Stimulated activated CD8-positive, alpha-beta memory T cell treated with anti-CD3 and anti-CD28 coated beads, Interleukin-7, amount 100 ng/mL, for 1 hour (primary cell): ENCODE measurements around the gene HAND1.

Experiments used
- DNase-seq, 2 donors: peaks; one replicate each; pipeline ENCODE4 v3.0.0-alpha.2; 2020; ENCODE audit warnings: low read depth in 2 of 2

Gene HAND1

DNA sequence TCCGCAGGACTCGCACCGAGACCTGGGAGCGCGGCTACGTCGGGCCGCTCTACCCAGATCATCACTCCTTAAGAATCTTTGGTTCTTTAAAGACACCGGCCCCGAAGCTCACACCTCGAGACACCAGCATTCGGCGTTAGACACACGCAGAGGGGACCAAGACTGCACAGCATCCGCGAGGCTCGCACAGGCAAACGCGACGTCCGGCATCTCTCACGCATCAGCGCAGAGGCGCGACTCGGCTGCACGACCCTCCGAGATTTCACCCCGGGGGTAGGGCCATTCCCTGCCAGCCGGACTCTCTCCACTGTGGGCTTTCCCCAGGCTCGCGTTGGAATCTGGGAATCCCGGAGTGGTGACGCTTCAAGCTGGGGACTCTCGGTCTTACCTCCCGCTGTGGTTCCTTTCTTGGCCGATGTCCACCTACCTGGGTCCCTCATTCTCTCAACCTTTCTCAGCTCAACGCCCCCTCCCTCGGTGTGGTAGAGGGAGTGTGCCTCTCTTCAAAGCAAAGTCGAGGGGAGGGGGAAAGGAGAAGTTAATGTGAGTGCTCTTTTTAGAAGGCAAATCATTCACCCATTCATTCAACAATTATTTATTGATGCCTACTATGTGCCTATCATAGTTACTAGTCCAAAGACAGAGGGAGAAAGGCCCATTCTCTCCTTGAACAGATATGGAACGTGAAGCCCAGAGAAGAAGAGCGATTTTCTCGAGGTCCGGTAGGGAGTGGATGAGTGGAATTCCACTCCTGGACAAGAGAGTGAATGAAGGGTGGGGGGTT lies 1.3 kb upstream of the HAND1 start:
- no peak for DNase-seq

GRCh38 chr5:154478752-154479159 lies 729 bp upstream of the HAND1 start:
- DNase-seq: no peak

- no peak for DNase-seq
These were observed 424 bp downstream of the HAND1 start for GRCh38 chr5:154477382-154478223.

DNA sequence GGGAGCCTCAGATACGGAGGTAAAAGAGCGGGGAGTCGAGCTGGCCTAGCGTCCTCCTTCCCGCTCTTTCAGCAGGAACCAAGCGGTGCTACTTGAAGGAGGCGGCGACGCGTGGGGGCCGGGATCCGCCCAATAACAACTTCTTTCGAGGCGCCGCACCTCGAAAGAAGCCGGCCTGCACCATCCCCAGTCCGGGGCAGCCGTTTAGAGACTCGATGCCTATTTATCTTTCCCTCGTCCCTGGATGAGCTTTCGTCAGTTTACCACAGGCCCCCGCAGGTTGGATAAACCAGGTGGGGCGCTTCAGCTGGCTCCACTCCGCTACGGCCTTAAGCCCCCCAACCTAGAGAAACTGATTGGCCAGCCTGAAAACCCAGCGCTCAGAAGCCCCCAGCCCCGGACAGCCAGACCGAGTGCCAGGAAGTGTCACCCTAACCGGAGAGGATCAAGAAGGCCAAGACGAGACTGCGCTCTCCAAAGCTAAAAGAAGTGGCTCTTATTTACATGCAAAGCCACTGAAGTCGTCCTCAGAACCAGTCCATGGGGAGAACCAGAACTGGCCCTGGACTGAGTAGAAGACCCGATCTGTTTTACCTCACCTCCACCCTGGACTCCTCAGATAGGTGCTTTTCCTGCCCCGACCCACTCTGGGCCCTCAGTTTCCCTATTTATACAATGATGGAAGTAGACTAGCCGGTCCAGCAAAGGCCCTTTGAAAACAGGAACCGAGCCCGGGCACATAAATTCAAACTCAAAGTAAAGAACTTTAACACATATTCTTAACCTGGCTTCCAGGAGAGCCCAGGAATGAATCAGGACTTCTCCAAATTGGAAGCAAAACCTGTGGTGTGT lies 1.4 kb downstream of the HAND1 start:
- no peak for DNase-seq

- no peak for DNase-seq
These were observed 2.3 kb downstream of the HAND1 start for GRCh38 chr5:154475591-154476353.

DNA sequence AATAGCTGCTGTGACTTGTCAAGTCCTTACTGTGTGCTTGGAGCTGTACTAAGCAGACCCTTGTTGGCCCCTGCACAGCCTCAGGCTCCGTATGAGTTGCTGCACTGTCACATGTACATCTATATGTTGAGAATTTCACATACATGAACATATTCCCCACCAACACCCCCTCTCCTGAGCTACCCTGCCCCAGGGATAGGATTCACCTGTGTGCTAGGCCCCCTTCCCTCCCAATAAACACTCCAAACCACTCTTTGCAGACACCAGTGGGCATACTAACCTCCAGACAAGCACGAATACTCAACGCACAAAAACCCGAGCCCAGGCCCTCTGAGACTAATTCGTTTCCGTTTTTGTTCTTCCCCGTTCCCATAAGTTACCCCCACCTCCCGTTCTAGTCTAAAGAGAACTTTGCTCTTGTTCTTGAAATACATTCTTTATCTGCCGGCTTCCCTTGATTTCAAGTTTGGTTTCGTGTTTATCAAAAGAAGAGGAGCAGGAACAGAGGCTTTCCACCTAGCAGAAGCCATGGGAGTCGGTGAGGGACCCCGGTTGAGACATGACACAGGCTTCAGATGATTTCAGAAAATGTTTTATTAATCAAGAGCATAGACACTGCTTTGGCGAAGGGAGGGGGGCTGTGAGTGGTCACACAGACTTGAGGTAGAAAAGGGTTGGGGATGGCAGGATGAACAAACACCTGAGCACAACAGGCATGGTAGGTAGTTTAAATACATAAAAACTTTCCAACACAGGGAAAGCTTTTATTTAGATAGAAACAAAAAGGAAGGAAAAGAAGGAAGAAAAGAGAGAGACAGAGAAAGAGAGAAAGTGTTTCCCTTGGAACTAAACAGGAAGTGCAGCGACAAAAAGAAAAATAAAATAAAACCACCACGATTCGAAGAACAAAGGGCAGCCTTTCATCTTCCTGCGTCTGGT lies 3.4 kb downstream of the HAND1 start:
- no peak for DNase-seq

DNA sequence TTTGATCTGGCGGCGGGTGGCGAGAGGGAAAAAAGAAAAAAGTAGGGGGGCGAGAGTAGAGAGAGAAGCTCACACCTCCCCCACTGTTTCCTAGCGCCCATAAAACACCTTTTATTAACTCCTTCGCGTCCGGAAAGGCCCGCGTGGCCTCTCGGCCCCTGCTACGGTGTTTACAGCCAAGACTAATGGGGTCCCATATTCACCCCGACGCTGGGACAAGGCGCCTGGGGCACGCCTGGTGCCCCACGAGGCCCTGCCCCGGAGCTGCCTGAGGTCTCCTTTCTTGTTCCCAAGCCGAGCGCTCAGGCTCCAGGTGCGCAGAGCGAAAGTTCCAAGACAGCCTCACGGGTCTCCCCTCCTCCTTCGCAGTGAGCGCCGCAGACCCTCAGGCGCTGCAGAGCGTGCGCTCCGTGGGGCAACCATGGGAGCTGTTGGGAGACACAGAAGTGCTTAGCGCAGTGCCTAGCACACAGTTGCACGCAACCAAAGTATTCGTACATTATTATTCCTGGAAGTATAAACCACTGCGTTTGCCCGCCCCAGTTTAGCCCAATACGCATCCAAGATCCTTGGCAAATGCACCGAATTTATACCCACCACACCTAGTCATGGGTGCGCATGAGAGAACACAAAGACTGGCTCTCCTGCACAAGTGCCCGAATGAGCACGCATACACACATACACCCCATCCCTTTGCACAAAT lies 4.3 kb downstream of the HAND1 start:
- DNase-seq: no peak

- DNase-seq: no peak
These were observed 5.0 kb downstream of the HAND1 start for GRCh38 chr5:154472871-154473580.

DNA sequence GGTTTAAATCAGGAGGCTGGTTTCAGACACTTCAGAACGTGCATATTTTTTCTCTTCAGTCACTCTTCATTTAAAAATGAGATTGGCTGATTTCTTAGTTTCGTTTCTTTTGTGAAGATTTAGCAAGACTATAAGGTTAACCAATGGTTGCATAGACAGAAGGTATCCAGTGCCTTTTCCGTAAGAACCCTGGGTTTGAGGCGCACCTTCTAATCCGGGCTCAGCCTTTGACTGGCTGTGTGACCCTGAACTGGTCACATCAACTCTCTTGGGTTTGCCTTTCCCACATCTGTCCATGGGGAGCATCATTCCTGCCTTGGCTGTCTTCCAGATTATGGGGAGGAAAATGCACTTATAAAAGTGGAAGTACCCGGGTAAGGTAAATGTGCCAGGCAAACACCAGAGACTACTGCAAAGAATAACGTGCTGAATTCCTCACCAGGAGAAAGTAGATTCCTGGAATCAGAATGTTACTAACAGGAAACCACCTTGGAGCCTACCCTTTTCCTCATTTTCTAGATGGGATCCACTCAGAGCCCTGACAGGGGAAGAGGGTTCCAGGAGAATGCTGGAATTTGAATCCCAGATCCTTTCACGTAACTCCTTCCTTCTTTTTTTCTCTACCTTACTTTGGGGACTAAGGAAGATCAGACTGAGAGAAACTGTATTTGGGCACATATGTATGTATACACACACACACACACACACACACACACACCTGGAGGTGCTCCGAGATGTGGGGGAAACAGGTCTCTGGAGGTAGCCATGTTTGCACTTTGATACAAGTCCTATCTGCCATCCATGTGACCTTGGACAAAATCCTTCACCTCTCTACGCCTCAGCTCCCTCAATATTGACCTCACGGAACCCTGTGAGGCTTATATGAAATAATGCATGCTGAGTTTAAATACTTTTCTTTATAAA lies 6.8 kb downstream of the HAND1 start:
- DNase-seq: no peak

DNA sequence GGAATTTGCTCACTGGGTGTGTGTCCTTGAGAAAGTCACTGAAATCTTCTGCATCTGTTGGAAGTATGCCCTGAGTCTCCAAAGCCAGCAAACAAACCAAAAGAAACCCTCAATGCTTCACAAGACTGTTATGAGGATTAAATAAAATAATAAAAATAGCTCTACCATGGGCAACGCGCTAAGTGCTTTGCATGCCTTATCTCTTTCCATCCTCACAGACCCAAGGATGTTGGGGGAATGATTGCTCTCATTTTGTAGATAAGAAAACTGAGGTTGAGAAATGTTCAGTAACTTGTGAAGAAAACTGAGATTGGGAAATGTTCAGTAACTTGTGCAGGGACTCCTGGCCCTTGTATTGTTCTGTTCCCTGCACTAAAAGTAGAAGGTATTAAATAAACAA lies 7.9 kb downstream of the HAND1 start:
- DNase-seq: no peak

DNA sequence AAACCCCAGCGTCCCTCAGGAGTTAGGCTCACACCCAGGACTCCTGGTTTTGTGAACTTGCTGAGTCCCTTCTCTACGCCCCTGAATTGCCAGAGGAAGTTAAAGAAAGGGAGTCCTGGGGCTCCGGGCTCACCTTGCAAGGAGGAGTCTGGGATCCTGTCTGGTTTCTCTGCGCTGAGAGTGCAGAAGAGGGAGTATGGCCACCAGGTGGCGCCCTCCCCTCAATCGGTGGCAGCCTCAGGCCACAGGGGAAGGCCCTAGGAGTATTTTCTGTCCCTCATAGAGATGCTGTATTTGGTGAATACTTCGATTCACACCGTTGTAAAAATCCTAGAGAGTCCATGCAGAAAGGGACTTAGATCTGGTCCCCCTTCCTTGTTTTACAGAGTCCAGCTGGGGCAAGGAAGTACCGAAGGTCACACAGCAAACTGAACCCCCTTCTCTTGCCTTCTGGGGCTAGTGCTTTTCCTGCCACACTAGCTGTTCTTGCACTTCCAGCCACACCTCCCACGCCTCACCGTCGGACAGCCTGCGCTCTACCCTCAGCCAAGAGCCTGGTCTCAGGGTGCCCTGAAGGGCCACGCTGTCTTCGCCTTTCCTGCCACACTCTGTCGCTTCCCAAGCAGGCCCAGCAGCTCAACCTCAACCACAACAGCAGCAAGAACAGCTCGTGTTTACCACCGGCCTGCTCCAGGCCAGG lies 10.2 kb downstream of the HAND1 start:
- DNase-seq: peak; percentile 40 to 58

GRCh38 chr5:154466671-154467070 lies 11.4 kb downstream of the HAND1 start:
- no peak for DNase-seq

DNA sequence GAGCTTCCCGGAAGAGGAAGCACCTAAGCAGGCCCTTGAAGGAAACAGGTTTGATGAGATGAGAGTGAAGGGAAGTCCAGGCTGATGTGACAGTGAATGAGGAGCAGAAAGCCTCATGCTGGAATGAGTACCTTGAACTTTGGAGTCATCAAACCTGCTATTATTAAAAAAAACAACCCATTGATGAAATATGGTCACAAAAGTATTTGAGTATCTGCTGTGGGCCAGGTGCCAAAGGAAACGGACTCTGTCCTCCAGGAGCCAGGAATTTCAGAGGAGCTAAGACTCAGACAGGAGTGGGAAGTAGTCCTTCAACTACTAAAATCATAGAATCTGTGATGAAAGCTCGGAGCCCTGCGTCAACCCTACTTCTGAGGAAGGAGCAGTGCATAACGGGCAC lies 11.9 kb downstream of the HAND1 start:
- no peak for DNase-seq

GRCh38 chr5:154465169-154465568 lies 12.9 kb downstream of the HAND1 start:
- DNase-seq: no peak

DNA sequence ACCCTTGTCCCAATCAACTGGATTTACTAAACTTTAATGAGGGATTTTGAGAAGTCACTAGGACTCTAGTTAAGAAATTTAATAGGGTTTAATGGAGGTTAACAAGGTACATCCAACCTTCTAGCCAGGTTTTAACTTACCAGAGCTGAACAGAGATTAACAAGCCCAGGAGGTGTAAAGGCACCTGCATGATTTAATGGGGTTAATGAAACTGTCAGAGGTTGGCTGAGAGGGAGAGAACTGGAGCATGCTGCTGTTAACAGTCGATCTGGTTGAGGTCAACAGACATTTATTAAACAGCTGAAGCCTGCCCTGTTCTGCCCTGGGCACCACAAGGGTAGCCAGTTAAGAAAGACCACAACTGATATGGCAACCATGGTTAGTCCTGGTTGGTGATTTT lies 13.6 kb downstream of the HAND1 start:
- DNase-seq: no peak

DNA sequence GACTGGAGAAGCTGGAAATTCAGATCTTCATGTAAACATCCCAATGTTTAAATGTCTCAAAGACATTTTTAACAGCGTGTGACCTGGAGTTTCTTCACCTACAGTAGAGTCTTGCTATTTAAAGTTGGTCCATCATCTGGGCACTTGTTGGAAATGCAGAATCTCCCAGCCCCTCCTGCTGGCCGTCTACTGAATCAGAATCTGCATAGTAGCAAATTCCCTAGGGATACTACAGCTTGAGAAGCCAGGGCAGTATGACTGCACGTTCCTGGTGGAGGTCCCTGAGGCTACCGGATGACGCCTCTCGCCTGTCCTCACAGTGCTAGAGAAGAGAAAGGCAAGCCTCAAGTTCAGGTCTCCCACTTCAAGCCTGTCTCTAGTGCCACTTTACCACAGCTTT lies 16.5 kb downstream of the HAND1 start:
- DNase-seq: no peak

DNA sequence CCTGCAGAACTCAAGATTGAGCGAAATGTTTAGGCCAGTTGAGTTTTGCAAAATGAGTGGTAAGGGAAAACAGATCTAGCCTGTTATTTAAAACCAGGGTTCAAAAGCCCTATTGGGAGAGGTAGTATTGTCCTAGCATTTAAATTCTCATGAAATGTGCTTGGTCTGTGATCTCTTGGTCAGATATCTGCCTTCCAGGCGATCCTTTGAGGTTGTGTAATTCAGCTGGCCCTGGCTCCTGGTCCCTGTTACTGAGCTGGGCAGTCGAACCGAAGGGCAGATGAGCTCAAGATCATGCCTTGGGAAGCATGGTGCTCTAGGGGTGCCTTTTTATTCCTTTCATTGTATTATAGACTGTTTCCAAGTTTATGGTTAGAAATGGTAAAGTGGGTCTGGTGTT lies 17.9 kb downstream of the HAND1 start:
- no peak for DNase-seq
